HuH-7 (cell line): ENCODE data around the gene SLC17A7.

Experiments
- DNase-seq: peaks from one replicate; pipeline ENCODE4 v3.0.0; 2011; ENCODE audit warnings: low spot score

SLC17A7 gene

GRCh38 chr19:49407079-49407478, 34.2 kb downstream of the SLC17A7 start:
- no peak for DNase-seq

- DNase-seq, result no peak
Measured at GRCh38 chr19:49403404-49404187, 37.7 kb downstream of the SLC17A7 start.

GRCh38 chr19:49400029-49400428, 41.3 kb downstream of the SLC17A7 start:
- DNase-seq, result no peak

GRCh38 chr19:49398931-49399330, 42.4 kb downstream of the SLC17A7 start:
- DNase-seq, result no peak

GRCh38 chr19:49398001-49398615, 43.2 kb downstream of the SLC17A7 start:
- no peak for DNase-seq

- no peak for DNase-seq
Measured at GRCh38 chr19:49396738-49397505, 44.4 kb downstream of the SLC17A7 start.

GRCh38 chr19:49395581-49396407, 45.5 kb downstream of the SLC17A7 start:
- DNase-seq, result no peak

GRCh38 chr19:49393881-49394280, 47.4 kb downstream of the SLC17A7 start:
- DNase-seq, result no peak

GRCh38 chr19:49391581-49392399, 49.5 kb downstream of the SLC17A7 start:
- peak; percentile 91 for DNase-seq

GRCh38 chr19:49390929-49391359, 50.4 kb downstream of the SLC17A7 start:
- no peak for DNase-seq

GRCh38 chr19:49390131-49390928, 51.0 kb downstream of the SLC17A7 start:
- DNase-seq, result no peak

- no peak for DNase-seq
Measured at GRCh38 chr19:49389406-49389805, 51.9 kb downstream of the SLC17A7 start.

- peak; percentile 42 for DNase-seq
Measured at GRCh38 chr19:49387936-49388372, 53.4 kb downstream of the SLC17A7 start, which contains the start of gene KASH5. Gene KASH5, plus strand, starts transcription at chr19:49388249. Its CDS starts 2,635 bp downstream, at chr19:49390884.

GRCh38 chr19:49383599-49383998, 57.7 kb downstream of the SLC17A7 start:
- no peak for DNase-seq

- no peak for DNase-seq
Measured at GRCh38 chr19:49382639-49383038, 58.7 kb downstream of the SLC17A7 start.

GRCh38 chr19:49380391-49380790, 60.9 kb downstream of the SLC17A7 start:
- no peak for DNase-seq
